ENCODE results near the gene ZDHHC11. TPM values are rescaled to one million over a fixed set of nuclear protein-coding genes. Genes with fewer than 3 reads are reported as not detected.
"Not testable (repeated sequence)": the region's sequence is repeated elsewhere in the genome, so short reads cannot be mapped to it uniquely, and the experiment has no call there.

The ZDHHC11 gene
- total and polyA plus RNA-seq, 9 donors = 1.1 to 25.6 (median 4.7) TPM

DNA sequence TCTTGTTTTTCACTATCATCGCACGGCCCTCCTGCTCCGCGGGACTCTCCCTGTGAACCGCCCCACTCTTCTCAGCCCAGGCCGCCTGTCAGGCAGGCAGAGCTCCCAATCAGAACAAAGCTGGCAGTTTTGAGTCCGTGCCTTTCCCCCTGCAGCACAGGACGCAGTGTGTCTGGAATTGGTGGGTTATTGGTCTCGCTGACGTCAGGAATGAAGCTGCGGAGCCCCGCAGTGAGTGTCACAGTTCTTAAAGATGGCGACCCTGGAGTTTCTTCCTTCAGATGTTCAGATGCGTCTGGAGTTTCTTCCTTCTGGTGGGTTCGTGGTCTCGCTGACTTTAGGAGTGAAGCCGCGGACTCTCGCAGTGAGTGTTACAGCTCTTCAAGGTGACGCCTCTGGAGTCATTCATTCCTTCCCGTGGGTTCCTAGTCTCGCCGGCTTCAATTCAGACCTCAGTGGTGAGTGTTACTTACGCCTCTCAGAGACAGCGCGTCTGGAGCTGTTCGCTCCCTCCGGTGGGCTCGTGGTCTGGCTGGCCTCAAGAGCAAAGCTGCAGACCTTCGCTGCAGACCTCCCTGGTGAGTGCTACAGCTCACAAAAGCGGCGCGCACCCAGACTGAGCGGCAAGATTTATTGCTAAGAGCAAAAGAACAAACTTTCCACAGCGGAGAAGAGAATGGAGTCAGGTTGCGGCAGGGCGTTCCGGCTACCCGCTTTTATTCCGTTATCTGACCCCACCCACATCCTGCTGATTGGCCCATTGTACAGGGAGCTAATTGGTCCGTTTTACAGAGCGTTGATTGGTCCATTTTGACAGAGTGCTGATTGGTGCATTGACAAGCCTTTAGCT, 73.7 kb downstream of the ZDHHC11 start:
- Histone ChIP-seq H3K9me3 (no peaks in the 10 kb centered on the region), H3K36me3 (no peaks in the 10 kb centered on the region), H3K27me3 (no peaks in the 10 kb centered on the region), H3K27ac (no peak overlapping the region), H3K4me1 (ENCODE audit: insufficient read depth) (no peaks in the 10 kb centered on the region), H3K4me3 (no peak overlapping the region)
- peak in 2 of 5 donors; percentile 16 to 18 for DNase-seq
- no peak for TF ChIP-seq POLR2A (IDR thresholded peaks at IDR 0.05)
- TF ChIP-seq, protein P1, sequence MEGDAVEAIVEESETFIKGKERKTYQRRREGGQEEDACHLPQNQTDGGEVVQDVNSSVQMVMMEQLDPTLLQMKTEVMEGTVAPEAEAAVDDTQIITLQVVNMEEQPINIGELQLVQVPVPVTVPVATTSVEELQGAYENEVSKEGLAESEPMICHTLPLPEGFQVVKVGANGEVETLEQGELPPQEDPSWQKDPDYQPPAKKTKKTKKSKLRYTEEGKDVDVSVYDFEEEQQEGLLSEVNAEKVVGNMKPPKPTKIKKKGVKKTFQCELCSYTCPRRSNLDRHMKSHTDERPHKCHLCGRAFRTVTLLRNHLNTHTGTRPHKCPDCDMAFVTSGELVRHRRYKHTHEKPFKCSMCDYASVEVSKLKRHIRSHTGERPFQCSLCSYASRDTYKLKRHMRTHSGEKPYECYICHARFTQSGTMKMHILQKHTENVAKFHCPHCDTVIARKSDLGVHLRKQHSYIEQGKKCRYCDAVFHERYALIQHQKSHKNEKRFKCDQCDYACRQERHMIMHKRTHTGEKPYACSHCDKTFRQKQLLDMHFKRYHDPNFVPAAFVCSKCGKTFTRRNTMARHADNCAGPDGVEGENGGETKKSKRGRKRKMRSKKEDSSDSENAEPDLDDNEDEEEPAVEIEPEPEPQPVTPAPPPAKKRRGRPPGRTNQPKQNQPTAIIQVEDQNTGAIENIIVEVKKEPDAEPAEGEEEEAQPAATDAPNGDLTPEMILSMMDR (IDR thresholded peaks at IDR 0.05) = no peak
- no peak for TF ChIP-seq EP300 (IDR thresholded peaks at IDR 0.05)
- intact Hi-C loops (cut with DNase I) = loop anchor here in 2 of 4 donors (2.0 to 5.0 kb wide), 2 partner anchors 75 to 94 kb away; no protein-coding TSS in a partner anchor
- 50 to 63% (median 58%) methylated on average over 42 of the region's 42 CpGs for WGBS, 3 donors

DNA sequence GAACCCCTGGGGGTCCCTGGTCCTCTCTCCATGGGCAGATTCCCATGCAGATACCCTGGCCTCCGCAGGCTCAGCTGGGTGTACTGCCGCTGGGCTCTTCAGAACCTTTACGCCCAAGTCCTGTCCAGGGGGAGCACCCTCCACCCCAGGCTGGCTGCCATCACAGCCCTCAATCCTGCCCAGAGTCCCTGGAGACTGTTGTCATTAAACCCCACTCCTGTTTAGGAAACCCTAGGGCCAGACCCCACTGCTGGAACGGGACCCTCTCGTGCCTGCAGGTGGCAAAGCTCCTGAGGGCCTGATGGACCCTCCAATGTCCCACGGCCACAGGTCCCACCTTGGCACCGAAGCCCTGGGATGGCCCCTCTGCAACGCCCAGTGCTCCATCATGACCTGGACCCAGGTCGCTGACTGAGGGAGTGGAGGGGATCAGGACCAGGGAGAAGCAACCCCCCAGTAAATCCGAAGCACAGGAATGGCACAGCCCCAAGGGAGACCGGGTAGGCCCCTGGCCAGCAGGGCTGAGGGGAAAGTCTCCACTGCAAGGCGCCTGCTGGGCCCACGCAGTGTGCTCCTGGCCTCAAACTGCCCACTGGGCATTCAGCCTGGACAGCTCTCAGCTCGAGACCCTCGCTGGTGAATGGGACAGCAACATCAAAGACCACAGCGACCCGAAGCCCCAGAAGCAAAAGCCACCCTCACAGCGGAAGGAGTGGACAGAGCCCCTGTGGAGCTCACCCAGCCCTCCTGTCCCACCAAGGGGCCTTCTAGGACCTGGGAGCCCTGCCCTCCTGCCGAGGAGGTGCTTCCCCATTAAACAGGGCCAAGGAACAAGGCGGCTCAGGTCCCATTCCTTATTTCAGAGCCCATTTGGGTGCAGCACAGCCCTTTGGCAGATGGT, 74.6 kb downstream of the ZDHHC11 start:
- H3K9me3 ChIP-seq = no peaks in the 10 kb centered on the region
- peak in 3 of 5 donors; percentile 16 to 19 (median 17) for DNase-seq
- intact Hi-C loops (cut with DNase I) = loop anchor here in 2 of 4 donors (2.0 to 5.0 kb wide), 2 partner anchors 74 to 93 kb away; no protein-coding TSS in a partner anchor
- no peaks in the 10 kb centered on the region for H3K27me3 ChIP-seq
- no peak overlapping the region for H3K27ac ChIP-seq
- H3K36me3 ChIP-seq = no peaks in the 10 kb centered on the region
- H3K4me3 ChIP-seq = no peak overlapping the region
- WGBS, 3 donors = 87 to 91% (median 89%) methylated on average over 20 of the region's 20 CpGs
- no peaks in the 10 kb centered on the region for H3K4me1 ChIP-seq (ENCODE audit: insufficient read depth)
- TF ChIP-seq, protein P1 (IDR thresholded peaks at IDR 0.05) = no peak
- no peak for TF ChIP-seq EP300 (IDR thresholded peaks at IDR 0.05)
- no peak for TF ChIP-seq POLR2A (IDR thresholded peaks at IDR 0.05)

DNA sequence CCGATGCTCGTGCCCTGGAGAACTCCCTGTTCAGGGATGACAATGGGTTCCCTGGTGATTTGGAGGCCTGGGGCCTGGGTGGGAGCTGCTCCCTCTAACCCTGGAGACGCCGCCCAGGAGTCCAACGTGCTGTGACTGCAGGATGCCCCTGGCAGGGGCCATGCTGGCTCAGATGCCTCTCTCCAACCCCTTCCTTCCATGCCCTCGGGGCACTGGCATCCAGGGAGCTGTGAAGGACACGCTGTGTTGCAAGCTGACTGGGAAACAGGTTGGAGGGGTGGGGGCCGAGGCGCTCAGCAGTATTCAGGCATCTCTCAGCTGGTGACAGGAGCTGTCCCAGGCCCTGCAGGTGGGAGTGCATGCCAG, 75.2 kb downstream of the ZDHHC11 start:
- not testable (repeated sequence) for H3K4me3 ChIP-seq; H3K27me3 ChIP-seq; H3K9me3 ChIP-seq; H3K4me1 ChIP-seq (ENCODE audit: insufficient read depth); H3K36me3 ChIP-seq; H3K27ac ChIP-seq
- DNase-seq = peak in 1 of 5 donors; percentile 20
- WGBS, 3 donors = 85 to 90% (median 86%) methylated on average over 9 of the region's 9 CpGs
- intact Hi-C loops (cut with DNase I) = loop anchor here in 1 of 4 donors (5.0 kb wide), 1 partner anchor 73 kb away; no protein-coding TSS in a partner anchor

DNA sequence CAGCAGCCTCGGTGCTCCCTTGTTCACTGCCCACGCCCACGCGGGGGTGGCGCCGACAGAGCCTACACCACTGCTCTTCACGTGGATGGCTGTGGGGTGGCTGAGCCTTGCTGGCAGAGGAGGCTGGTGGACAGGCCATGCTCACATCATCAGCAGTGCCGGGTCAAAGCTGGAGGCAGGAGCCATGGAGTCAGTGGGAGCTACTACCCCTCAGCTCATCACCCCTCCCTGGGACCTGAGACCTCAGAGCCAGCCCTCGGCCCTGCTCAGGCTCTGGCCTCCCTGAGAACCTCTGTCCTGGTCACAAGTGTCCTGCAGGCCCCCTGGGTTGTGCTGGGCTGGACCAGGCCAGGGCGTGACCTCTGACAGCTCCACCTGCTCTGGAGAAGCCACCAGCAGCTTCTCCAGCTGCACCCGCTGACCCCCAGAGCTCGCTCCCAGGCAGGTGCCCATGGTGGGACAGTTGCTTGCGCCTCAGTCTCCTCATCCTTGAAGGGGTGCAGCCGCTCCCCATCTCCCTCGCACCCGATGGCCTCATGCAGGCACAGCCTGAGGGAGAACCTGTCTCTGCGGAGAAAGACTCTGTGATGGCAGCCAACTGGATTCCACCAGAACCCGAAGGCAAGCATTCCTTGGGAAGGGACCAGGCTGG, 75.8 kb downstream of the ZDHHC11 start:
- H3K4me1 ChIP-seq (ENCODE audit: insufficient read depth); H3K4me3 ChIP-seq; H3K36me3 ChIP-seq; H3K27ac ChIP-seq; H3K27me3 ChIP-seq; H3K9me3 ChIP-seq; DNase-seq: not testable (repeated sequence)
- intact Hi-C loops (cut with DNase I) = loop anchor here in 1 of 4 donors (5.0 kb wide), 1 partner anchor 73 kb away; no protein-coding TSS in a partner anchor
- WGBS, 3 donors = 80 to 82% (median 81%) methylated on average over 18 of the region's 18 CpGs

DNA sequence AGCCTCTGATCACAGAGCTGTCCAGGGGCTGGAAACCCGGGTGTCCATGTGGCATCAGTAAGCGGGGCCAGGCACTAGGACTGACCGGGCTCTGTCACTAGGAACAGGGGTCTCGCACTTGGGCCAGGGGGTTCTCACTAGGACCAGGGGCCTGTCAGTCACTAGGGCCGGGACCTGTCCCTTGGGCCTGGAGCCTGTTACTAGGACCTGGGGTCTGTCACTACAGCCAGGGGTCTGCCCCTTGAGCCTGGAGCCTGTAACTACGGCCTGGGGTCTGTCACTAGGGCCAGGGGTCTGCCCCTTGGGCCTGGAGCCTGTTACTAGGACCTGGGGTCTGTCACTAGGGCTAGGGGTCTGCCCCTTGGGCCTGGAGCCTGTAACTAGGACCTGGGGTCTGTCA, 76.5 kb downstream of the ZDHHC11 start:
- DNase-seq; H3K4me3 ChIP-seq; H3K27me3 ChIP-seq; H3K36me3 ChIP-seq; H3K9me3 ChIP-seq; intact Hi-C loops (cut with DNase I); H3K27ac ChIP-seq; H3K4me1 ChIP-seq (ENCODE audit: insufficient read depth): not testable (repeated sequence)
- 88 to 97% (median 90%) methylated on average over 4 to 6 of the region's 6 CpGs for WGBS, 3 donors
